Right atrium auricular region (tissue), 2 donors: ENCODE measurements around the gene NAA15. TPM values are rescaled to one million over a fixed set of nuclear protein-coding genes. Genes with fewer than 3 reads are reported as not detected.
"Not testable (repeated sequence)": the region's sequence is repeated elsewhere in the genome, so short reads cannot be mapped to it uniquely, and the experiment has no call there.

Experiments used
- DNase-seq: peaks from one replicate; pipeline ENCODE4 v3.0.0-alpha.2; 2019; ENCODE audit warnings: low spot score
- H3K27ac ChIP-seq, 2 donors: fragments of 200-600 bp; sonication (generic); 1 replicate in 1 of 2; 2 replicates in 1 of 2; pipeline ENCODE4 v1.5.1; 2016 to 2019
- H3K27me3 ChIP-seq, 2 donors: fragments of 200-600 bp; sonication (generic); one replicate each; pipeline versions ENCODE4 v1.5.1 to v1.6.0; 2017 to 2019
- H3K36me3 ChIP-seq: fragments of 200-600 bp; sonication (generic); one replicate; pipeline ENCODE4 v1.5.1; 2016
- H3K4me1 ChIP-seq, 2 donors: fragments of 200-600 bp; sonication (generic); one replicate each; pipeline versions ENCODE4 v1.5.1 to v1.6.0; 2017 to 2019
- H3K4me3 ChIP-seq, 2 donors: fragments of 200-600 bp; sonication (generic); 1 replicate in 1 of 2; 2 replicates in 1 of 2; pipeline ENCODE4 v1.5.1; 2017 to 2019; ENCODE audit warnings: mild to moderate bottlenecking in 1 of 2, moderate library complexity in 1 of 2
- H3K9me3 ChIP-seq, 2 donors: fragments of 200-600 bp; sonication (generic); one replicate each; pipeline ENCODE4 v1.5.1; 2019
- total RNA-seq, 2 donors: library from RNA; depleted of rRNA; stranded (reverse); fragments of >200 nt; gene quantifications; one replicate each; pipeline ENCODE4 v1.1.0, GENCODE V29; 2016
- TF ChIP-seq, protein P1 (sequence below), 2 donors: fragments of 200-600 bp; sonication (generic); IDR thresholded peaks; one replicate each; pipeline ENCODE4 v1.5.1; 2019; ENCODE audit warnings: antibody characterized with exemption in 2 of 2

NAA15 gene
- 10 to 100 TPM; 21.5 to 24.2 TPM for total RNA-seq

DNA sequence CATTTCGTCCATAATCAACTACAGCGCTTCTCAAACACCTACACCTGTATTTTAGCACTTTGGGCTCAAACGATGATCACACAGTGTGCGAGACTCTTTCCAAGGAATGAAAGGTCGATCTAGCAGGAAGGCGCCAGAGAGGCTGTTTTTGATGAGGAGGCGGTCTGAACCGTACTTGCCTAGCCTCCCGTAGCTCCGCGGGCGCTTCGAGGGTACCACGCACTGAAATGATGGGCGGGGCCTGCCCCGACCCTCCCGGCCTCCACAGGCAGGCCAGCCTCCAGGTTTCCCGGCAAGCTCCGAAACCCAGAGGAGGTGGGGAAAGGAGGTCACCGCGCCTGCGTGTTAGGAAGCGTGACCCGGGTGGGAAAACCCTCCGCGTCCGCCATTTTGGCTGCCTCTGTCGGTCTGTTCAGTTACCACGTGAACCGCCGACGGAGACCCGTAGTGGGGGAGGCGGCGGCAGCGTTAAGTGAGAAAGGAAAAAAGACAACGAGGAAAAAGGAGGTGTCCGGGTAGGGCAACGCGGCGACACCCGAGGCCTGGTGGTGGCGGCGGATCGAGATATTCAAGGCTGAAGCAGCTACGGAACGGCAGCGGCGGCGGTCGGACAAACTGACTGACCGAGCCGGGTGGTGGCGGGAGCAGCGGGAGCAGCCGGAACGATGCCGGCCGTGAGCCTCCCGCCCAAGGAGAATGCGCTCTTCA is at the start of gene NAA15:
NAA15 (plus strand) TSS at position 393 of the 708 bp plus-strand sequence; CDS start at position 666, 273 bp downstream.
- TF ChIP-seq, protein P1, sequence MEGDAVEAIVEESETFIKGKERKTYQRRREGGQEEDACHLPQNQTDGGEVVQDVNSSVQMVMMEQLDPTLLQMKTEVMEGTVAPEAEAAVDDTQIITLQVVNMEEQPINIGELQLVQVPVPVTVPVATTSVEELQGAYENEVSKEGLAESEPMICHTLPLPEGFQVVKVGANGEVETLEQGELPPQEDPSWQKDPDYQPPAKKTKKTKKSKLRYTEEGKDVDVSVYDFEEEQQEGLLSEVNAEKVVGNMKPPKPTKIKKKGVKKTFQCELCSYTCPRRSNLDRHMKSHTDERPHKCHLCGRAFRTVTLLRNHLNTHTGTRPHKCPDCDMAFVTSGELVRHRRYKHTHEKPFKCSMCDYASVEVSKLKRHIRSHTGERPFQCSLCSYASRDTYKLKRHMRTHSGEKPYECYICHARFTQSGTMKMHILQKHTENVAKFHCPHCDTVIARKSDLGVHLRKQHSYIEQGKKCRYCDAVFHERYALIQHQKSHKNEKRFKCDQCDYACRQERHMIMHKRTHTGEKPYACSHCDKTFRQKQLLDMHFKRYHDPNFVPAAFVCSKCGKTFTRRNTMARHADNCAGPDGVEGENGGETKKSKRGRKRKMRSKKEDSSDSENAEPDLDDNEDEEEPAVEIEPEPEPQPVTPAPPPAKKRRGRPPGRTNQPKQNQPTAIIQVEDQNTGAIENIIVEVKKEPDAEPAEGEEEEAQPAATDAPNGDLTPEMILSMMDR (IDR thresholded peaks at IDR 0.05) = peak in 1 of 2 donors; percentile 19
- Histone ChIP-seq H3K4me1 (peaks cover 0 to 44% of the 10 kb centered on the region in 2 donors), H3K4me3 (peak within 1 kb of the TSS; percentile 80 to 97), H3K27me3 (no peaks in the 10 kb centered on the region), H3K9me3 (no peaks in the 10 kb centered on the region), H3K27ac (peak within 1 kb of the TSS; percentile 93 to 94), H3K36me3 (peaks cover 8% of the 10 kb centered on the region)
- peak; percentile 98 for DNase-seq

DNA sequence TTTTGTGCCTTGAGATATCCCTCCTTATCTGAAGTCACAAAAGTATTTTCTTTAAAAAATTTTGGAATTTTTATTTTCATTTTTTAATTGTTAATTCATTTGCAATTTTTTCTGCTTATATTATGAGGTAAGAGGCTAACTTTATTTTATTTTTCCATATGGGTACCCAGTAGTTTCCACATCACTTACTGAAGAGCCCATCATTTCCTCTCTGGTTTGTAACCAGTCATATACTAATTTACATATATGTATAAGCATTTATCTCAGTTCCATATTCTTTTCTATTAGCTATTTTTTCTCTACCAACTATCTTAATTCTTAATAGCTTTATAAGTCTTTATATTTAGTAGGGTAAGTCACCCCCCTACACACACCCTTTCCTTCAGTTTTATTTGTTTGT is 48.3 kb upstream of the NAA15 start:
- Histone ChIP-seq H3K36me3 (no peaks in the 10 kb centered on the region), H3K27me3 (no peaks in the 10 kb centered on the region), H3K4me3 (no peak overlapping the region), H3K9me3 (no peaks in the 10 kb centered on the region), H3K27ac (no peak overlapping the region), H3K4me1 (no peaks in the 10 kb centered on the region)
- no peak for DNase-seq
- TF ChIP-seq, protein P1 (IDR thresholded peaks at IDR 0.05) = no peak

DNA sequence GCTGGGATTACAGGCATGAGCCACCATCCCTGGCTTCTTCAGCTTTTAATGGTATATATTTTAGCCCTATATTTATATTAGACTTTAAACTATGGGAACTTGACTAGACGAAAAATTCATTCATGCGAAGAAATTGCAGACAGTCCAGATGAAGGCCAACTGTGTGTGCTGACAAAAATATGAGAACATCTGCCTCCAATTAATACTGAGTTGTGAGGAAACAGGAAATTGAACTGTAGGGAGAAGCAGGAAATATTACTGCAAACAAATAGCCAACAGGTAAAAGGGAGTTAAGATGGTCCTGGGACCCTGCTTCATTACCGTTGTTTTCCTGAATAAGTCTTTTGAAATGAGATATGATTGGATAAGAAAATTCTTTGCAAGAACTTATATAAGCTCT is 47.6 kb upstream of the NAA15 start:
- no peaks in the 10 kb centered on the region for H3K9me3 ChIP-seq
- no peaks in the 10 kb centered on the region for H3K4me1 ChIP-seq
- H3K27ac ChIP-seq = no peak overlapping the region
- TF ChIP-seq, protein P1 (IDR thresholded peaks at IDR 0.05) = no peak
- no peak for DNase-seq
- H3K27me3 ChIP-seq = no peaks in the 10 kb centered on the region
- no peaks in the 10 kb centered on the region for H3K36me3 ChIP-seq
- no peak overlapping the region for H3K4me3 ChIP-seq

DNA sequence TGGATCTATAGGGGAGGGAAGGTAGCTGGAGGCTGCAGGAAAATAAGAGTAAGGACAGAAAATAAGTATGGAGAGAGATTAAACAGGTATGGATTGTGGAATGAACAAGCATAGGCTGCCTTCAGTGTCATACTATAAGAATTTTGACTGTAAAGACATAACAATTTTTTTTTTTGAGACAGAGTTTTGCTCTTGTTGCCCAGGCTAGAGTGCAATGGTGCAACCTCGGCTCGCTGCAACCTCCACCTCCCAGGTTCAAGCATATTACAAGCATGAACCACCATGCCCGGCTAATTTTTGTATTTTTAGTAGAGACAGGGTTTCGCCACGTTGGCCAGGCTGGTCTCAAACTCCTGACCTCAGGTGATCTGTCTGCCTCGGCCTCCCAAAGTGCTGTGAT is 45.7 kb upstream of the NAA15 start:
- not testable (repeated sequence) for H3K27ac ChIP-seq, H3K4me3 ChIP-seq

DNA sequence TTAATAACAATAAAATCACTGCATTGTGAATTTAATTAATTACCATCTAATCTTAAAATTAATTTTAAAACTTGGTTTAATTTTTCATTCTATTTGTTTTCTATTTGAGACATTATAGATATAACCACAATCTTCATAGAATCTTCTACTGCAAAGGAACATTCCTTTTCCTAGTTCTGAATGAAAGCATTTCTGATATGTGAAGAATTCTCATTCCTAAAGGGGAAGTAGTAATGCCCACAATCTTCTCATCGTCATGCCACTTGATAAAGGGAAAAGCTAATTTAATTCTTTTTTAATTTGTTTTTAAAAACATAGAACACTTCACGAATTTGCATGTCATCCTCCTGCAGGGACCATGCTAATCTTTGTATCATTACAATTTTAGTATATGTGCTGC is 45.0 kb upstream of the NAA15 start:
- no peaks in the 10 kb centered on the region for H3K27me3 ChIP-seq
- H3K27ac ChIP-seq = no peak overlapping the region
- H3K4me3 ChIP-seq = no peak overlapping the region
- no peak for DNase-seq
- no peaks in the 10 kb centered on the region for H3K4me1 ChIP-seq
- no peaks in the 10 kb centered on the region for H3K9me3 ChIP-seq
- H3K36me3 ChIP-seq = no peaks in the 10 kb centered on the region
- TF ChIP-seq, protein P1 (IDR thresholded peaks at IDR 0.05) = no peak

More for the DNA sequence above, 45.7 kb upstream of the NAA15 start:
- H3K27me3 ChIP-seq, H3K9me3 ChIP-seq, H3K36me3 ChIP-seq, DNase-seq, H3K4me1 ChIP-seq: not testable (repeated sequence)

DNA sequence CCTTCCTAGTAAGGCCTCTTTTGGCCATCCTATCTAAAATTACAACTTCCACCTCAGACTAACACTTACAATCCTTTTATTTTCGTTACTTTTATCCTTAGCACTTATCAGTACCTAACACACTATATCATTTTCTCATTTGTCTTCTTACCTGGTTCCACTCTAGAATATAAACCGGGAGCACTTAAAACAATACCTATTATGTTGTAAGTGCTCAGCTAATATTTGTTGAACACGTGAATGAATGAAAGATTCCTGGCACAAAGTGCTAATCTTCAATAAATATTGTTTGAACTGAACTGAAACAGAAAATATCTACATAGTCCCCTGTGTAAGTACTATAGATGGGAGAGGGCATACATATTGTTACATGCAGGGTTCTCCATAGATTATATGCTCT is 35.7 kb upstream of the NAA15 start:
- no peak for DNase-seq
- no peak overlapping the region for H3K4me3 ChIP-seq
- TF ChIP-seq, protein P1 (IDR thresholded peaks at IDR 0.05) = no peak
- no peaks in the 10 kb centered on the region for H3K36me3 ChIP-seq
- no peaks in the 10 kb centered on the region for H3K27me3 ChIP-seq
- H3K27ac ChIP-seq = no peak overlapping the region
- no peaks in the 10 kb centered on the region for H3K9me3 ChIP-seq
- peaks cover 0 to 10% of the 10 kb centered on the region in 2 donors for H3K4me1 ChIP-seq
